ENCODE data around the gene DNAAF6.

DNAAF6 gene

GRCh38 chrX:107213477-107213876 is 7.1 kb downstream of the DNAAF6 start:
- H3K79me2 ChIP-seq (ENCODE audit: insufficient read depth, low read length): no peaks in the 10 kb centered on the region
- no peaks in the 10 kb centered on the region for H3K9me2 ChIP-seq (ENCODE audit: low read depth, low read length)
- TF ChIP-seq EZH2 (IDR thresholded peaks at IDR 0.05; ENCODE audit: borderline replicate concordance, low read length) (no peak), CTCF (IDR thresholded peaks at IDR 0.05; ENCODE audit: low read length) (no peak)
- H3K27ac ChIP-seq (ENCODE audit: low read depth, low read length, poor library complexity, severe bottlenecking): no peak overlapping the region
- no peaks in the 10 kb centered on the region for H3K4me1 ChIP-seq (ENCODE audit: insufficient read depth, low read length, severe bottlenecking)
- no peaks in the 10 kb centered on the region for H3K9me3 ChIP-seq (ENCODE audit: low read length)
- H3K9ac ChIP-seq (ENCODE audit: low read length): no peak overlapping the region
- no peak overlapping the region for H2AFZ ChIP-seq (ENCODE audit: low read length)
- no peaks in the 10 kb centered on the region for H3K36me3 ChIP-seq (ENCODE audit: insufficient read depth, low read length)
- no peak overlapping the region for H3K4me2 ChIP-seq (ENCODE audit: low read length)
- no peaks in the 10 kb centered on the region for H3K27me3 ChIP-seq (ENCODE audit: insufficient read depth, low read length)
- no peak overlapping the region for H3K4me3 ChIP-seq (ENCODE audit: low read depth, low read length, poor library complexity, severe bottlenecking)
- no peaks in the 10 kb centered on the region for H4K20me1 ChIP-seq (ENCODE audit: insufficient read depth, low read length)
- no peaks in the 10 kb centered on the region for H3F3A ChIP-seq (ENCODE audit: insufficient read depth, low read length)

GRCh38 chrX:107226757-107227156 is 20.3 kb downstream of the DNAAF6 start:
- Histone ChIP-seq H3K27me3 (ENCODE audit: insufficient read depth, low read length) (no peaks in the 10 kb centered on the region), H3K4me1 (ENCODE audit: insufficient read depth, low read length, severe bottlenecking) (no peaks in the 10 kb centered on the region), H3K4me2 (ENCODE audit: low read length) (no peak overlapping the region), H3K9me2 (ENCODE audit: low read depth, low read length) (no peaks in the 10 kb centered on the region), H3K79me2 (ENCODE audit: insufficient read depth, low read length) (no peaks in the 10 kb centered on the region), H3F3A (ENCODE audit: insufficient read depth, low read length) (no peaks in the 10 kb centered on the region), H3K9me3 (ENCODE audit: low read length) (no peaks in the 10 kb centered on the region), H3K27ac (ENCODE audit: low read depth, low read length, poor library complexity, severe bottlenecking) (no peak overlapping the region), H4K20me1 (ENCODE audit: insufficient read depth, low read length) (no peaks in the 10 kb centered on the region), H3K36me3 (ENCODE audit: insufficient read depth, low read length) (no peaks in the 10 kb centered on the region), H2AFZ (ENCODE audit: low read length) (no peak overlapping the region), H3K4me3 (ENCODE audit: low read depth, low read length, poor library complexity, severe bottlenecking) (no peak overlapping the region), H3K9ac (ENCODE audit: low read length) (no peak overlapping the region)
- no peak for TF ChIP-seq CTCF (IDR thresholded peaks at IDR 0.05; ENCODE audit: low read length)
- TF ChIP-seq EZH2 (IDR thresholded peaks at IDR 0.05; ENCODE audit: borderline replicate concordance, low read length): no peak

GRCh38 chrX:107227780-107228485 is 21.5 kb downstream of the DNAAF6 start:
- no peaks in the 10 kb centered on the region for H3K9me3 ChIP-seq (ENCODE audit: low read length)
- no peak overlapping the region for H3K4me2 ChIP-seq (ENCODE audit: low read length)
- H3K9me2 ChIP-seq (ENCODE audit: low read depth, low read length): no peaks in the 10 kb centered on the region
- H3K4me1 ChIP-seq (ENCODE audit: insufficient read depth, low read length, severe bottlenecking): no peaks in the 10 kb centered on the region
- H3F3A ChIP-seq (ENCODE audit: insufficient read depth, low read length): no peaks in the 10 kb centered on the region
- no peaks in the 10 kb centered on the region for H4K20me1 ChIP-seq (ENCODE audit: insufficient read depth, low read length)
- no peaks in the 10 kb centered on the region for H3K79me2 ChIP-seq (ENCODE audit: insufficient read depth, low read length)
- no peaks in the 10 kb centered on the region for H3K27me3 ChIP-seq (ENCODE audit: insufficient read depth, low read length)
- H2AFZ ChIP-seq (ENCODE audit: low read length): no peak overlapping the region
- no peak overlapping the region for H3K27ac ChIP-seq (ENCODE audit: low read depth, low read length, poor library complexity, severe bottlenecking)
- H3K9ac ChIP-seq (ENCODE audit: low read length): no peak overlapping the region
- H3K4me3 ChIP-seq (ENCODE audit: low read depth, low read length, poor library complexity, severe bottlenecking): no peak overlapping the region
- H3K36me3 ChIP-seq (ENCODE audit: insufficient read depth, low read length): no peaks in the 10 kb centered on the region
- TF ChIP-seq EZH2 (IDR thresholded peaks at IDR 0.05; ENCODE audit: borderline replicate concordance, low read length): no peak
- TF ChIP-seq CTCF (IDR thresholded peaks at IDR 0.05; ENCODE audit: low read length): no peak

All from OCI-LY1 (cell line).